CD14-positive monocyte (primary cell): ENCODE data around the gene JAG2. TPM values are rescaled to one million over a fixed set of nuclear protein-coding genes. Genes with fewer than 3 reads are reported as not detected.
A peak's percentile ranks its signal among the peaks of the same experiment; 100 is the strongest.

ENCODE experiments used
- DNase-seq, 3 donors: peaks; one replicate each; pipeline ENCODE4 v3.0.0-alpha.2; 2011 to 2022
- H2AFZ ChIP-seq: 2 replicates; pipeline ENCODE4 v1.6.0; 2012; ENCODE audit warnings: mild to moderate bottlenecking, low read depth, low read length, inconsistent platforms; ENCODE audit not compliant: insufficient read depth, poor library complexity, severe bottlenecking
- H3K27ac ChIP-seq, 2 donors: 1 replicate in 1 of 2; 2 replicates in 1 of 2; pipeline ENCODE4 v1.5.1; 2012 to 2013; ENCODE audit warnings: low read length in 2 of 2, control low read depth in 1 of 2, inconsistent platforms in 1 of 2, low read depth in 1 of 2, mild to moderate bottlenecking in 1 of 2
- H3K27me3 ChIP-seq, 2 donors: one replicate each; pipeline versions ENCODE4 v1.6.0 to v1.6.1; 2011 to 2013; ENCODE audit warnings: low read length in 2 of 2; ENCODE audit not compliant: control insufficient read depth in 2 of 2, insufficient read depth in 2 of 2
- H3K36me3 ChIP-seq, 2 donors: replicated peaks in 1 of 2; 1 replicate in 1 of 2; 2 replicates in 1 of 2; pipeline versions ENCODE4 v1.5.1 to v1.6.1; 2012 to 2013; ENCODE audit warnings: low read length in 2 of 2, control low read depth in 1 of 2, inconsistent platforms in 1 of 2, mild to moderate bottlenecking in 1 of 2; ENCODE audit not compliant: insufficient read depth in 2 of 2, control insufficient read depth in 1 of 2
- H3K4me1 ChIP-seq, 2 donors: 1 replicate in 1 of 2; 2 replicates in 1 of 2; pipeline versions ENCODE4 v1.5.1 to v1.6.1; 2012 to 2013; ENCODE audit warnings: low read length in 2 of 2, control low read depth in 1 of 2, inconsistent platforms in 1 of 2, mild to moderate bottlenecking in 1 of 2, moderate library complexity in 1 of 2; ENCODE audit not compliant: insufficient read depth in 2 of 2, control insufficient read depth in 1 of 2
- H3K4me2 ChIP-seq: replicated peaks from 2 replicates; pipeline ENCODE3; 2012; ENCODE audit warnings: low read length, moderate library complexity, mild to moderate bottlenecking; ENCODE audit not compliant: poor library complexity, severe bottlenecking; ENCODE audit errors: extremely low read depth
- H3K4me3 ChIP-seq, 3 experiments: fragments of 200-600 bp in 1 of 3; sonication (generic) in 1 of 3; replicated peaks in 1 of 3; 1 replicate in 2 of 3; 2 replicates in 1 of 3; pipeline ENCODE4 v1.5.1; 2011 to 2013; ENCODE audit warnings: low read length in 3 of 3, mild to moderate bottlenecking in 3 of 3, control low read depth in 2 of 3, low read depth in 2 of 3, inconsistent platforms in 1 of 3, moderate library complexity in 1 of 3
- H3K79me2 ChIP-seq: 2 replicates; pipeline ENCODE4 v1.6.0; 2012; ENCODE audit warnings: mild to moderate bottlenecking, control low read depth, inconsistent platforms, low read length, moderate library complexity; ENCODE audit not compliant: insufficient read depth
- H3K9ac ChIP-seq: 2 replicates; pipeline ENCODE4 v1.6.0; 2017; ENCODE audit warnings: low read length, mild to moderate bottlenecking; ENCODE audit not compliant: insufficient read depth, poor library complexity, severe bottlenecking
- H3K9me3 ChIP-seq, 2 donors: replicated peaks in 1 of 2; 1 replicate in 1 of 2; 2 replicates in 1 of 2; pipeline versions ENCODE4 v1.5.1 to v1.6.1; 2012 to 2013; ENCODE audit warnings: low read length in 2 of 2, control low read depth in 1 of 2; ENCODE audit not compliant: control insufficient read depth in 1 of 2, insufficient read depth in 1 of 2
- H4K20me1 ChIP-seq: 2 replicates; pipeline ENCODE4 v1.6.0; 2012; ENCODE audit warnings: mild to moderate bottlenecking, low read length, control low read depth, moderate library complexity; ENCODE audit not compliant: insufficient read depth
- H3K27ac Mint-ChIP-seq, 7 donors: one replicate each; pipeline ENCODE4 v1.8.0; 2020; ENCODE audit warnings: mild to moderate bottlenecking in 7 of 7, mixed read lengths in 7 of 7, moderate library complexity in 6 of 7, inconsistent platforms in 2 of 7
- H3K27me3 Mint-ChIP-seq, 3 donors: one replicate each; pipeline ENCODE4 v1.8.0; 2021 to 2022; ENCODE audit warnings: low read depth in 3 of 3, mild to moderate bottlenecking in 3 of 3, mixed read lengths in 3 of 3, moderate library complexity in 3 of 3, inconsistent platforms in 1 of 3
- H3K36me3 Mint-ChIP-seq, 2 donors: one replicate each; pipeline ENCODE4 v1.8.0; 2020; ENCODE audit warnings: mixed read lengths in 2 of 2, inconsistent platforms in 1 of 2, mild to moderate bottlenecking in 1 of 2
- H3K4me1 Mint-ChIP-seq: one replicate; pipeline ENCODE4 v1.8.0; 2020; ENCODE audit warnings: mild to moderate bottlenecking, mixed read lengths
- H3K4me3 Mint-ChIP-seq, 2 donors: one replicate each; pipeline ENCODE4 v1.8.0; 2020; ENCODE audit warnings: mild to moderate bottlenecking in 2 of 2, mixed read lengths in 2 of 2, moderate library complexity in 1 of 2
- H3K9me3 Mint-ChIP-seq, 7 donors: one replicate each; pipeline ENCODE4 v1.8.0; 2020 to 2022; ENCODE audit warnings: mixed read lengths in 7 of 7, mild to moderate bottlenecking in 6 of 7, moderate library complexity in 6 of 7, inconsistent platforms in 2 of 7
- CTCF ChIP-seq: fragments of 200-600 bp; IDR thresholded peaks from one replicate; pipeline ENCODE4 v1.8.0; 2022; ENCODE audit warnings: antibody characterized with exemption, mild to moderate bottlenecking
- WGBS: methylation state at CpG from one replicate; pipeline ENCODE4 v1.1.5; 2013; ENCODE audit warnings: missing lambda C conversion rate; ENCODE audit not compliant: insufficient coverage; 5-methylcytosine and 5-hydroxymethylcytosine counted together
- intact Hi-C, 2 donors: fragments of 100-400 bp; cut with micrococcal nuclease; formaldehyde crosslinking; loops; one replicate each; pipeline versions ENCODE4 v1.15.0 to v1.15.1; 2023
- polyA plus RNA-seq, 3 donors: library from polyadenylated mRNA; depleted of rRNA in 1 of 3; unstranded in 2 of 3; stranded (reverse) in 1 of 3; fragments of 300-500 nt in 2 of 3; fragments of >200 nt in 1 of 3; fragmentation: Illumina TruSeq in 2 of 3; gene quantifications; 1 replicate in 2 of 3; 2 replicates in 1 of 3; pipeline ENCODE4 v1.2.3, GENCODE V29; 2012 to 2021

The JAG2 gene
- polyA plus RNA-seq, 3 donors, result 1.2 TPM; not detected in 2

- 34% methylated on average over 28 of the region's 28 CpGs for WGBS
- peak overlapping the region; percentile 38 for H3K9ac ChIP-seq
- peak in 1 of 3 donors; percentile 17 for DNase-seq
- H3K27me3 Mint-ChIP-seq, result peaks cover 50 to 87% (median 51%) of the 10 kb centered on the region in 3 donors
- H3K36me3 ChIP-seq, result no peaks in the 10 kb centered on the region
- H3K4me3 ChIP-seq, result peak overlapping the region in 2 of 3 experiments; percentile 20 to 58
- H3K27ac Mint-ChIP-seq, result peak overlapping the region in 2 of 7 donors; percentile 46 to 58
- peaks cover 21 to 25% of the 10 kb centered on the region in 2 donors for H3K4me1 ChIP-seq
- peak overlapping the region; percentile 66 to 90 for H3K4me3 Mint-ChIP-seq
- H3K36me3 Mint-ChIP-seq, result no peaks in the 10 kb centered on the region
- no peaks in the 10 kb centered on the region for H4K20me1 ChIP-seq
- intact Hi-C loops, result loop anchor here in 1 of 2 donors (5.0 kb wide), 1 partner anchor 326 kb away; the partner anchor contains the start of gene TMEM121
- H2AFZ ChIP-seq, result peak overlapping the region; percentile 79
- H3K9me3 Mint-ChIP-seq, result peaks cover 0 to 4% (median 0%) of the 10 kb centered on the region in 7 donors
- peaks cover 4 to 68% of the 10 kb centered on the region in 2 donors for H3K27me3 ChIP-seq
- TF ChIP-seq CTCF, result peak; percentile 8
- H3K27ac ChIP-seq, result no peak overlapping the region
- H3K4me2 ChIP-seq, result peak overlapping the region; percentile 67
- H3K9me3 ChIP-seq, result no peaks in the 10 kb centered on the region
- H3K79me2 ChIP-seq, result no peaks in the 10 kb centered on the region
- H3K4me1 Mint-ChIP-seq, result peaks cover 19% of the 10 kb centered on the region
Measured at GRCh38 chr14:105201156-105201924, 32.8 kb upstream of the JAG2 start.

- H3K36me3 Mint-ChIP-seq, result no peaks in the 10 kb centered on the region
- H3K79me2 ChIP-seq, result no peaks in the 10 kb centered on the region
- peaks cover 0 to 4% (median 0%) of the 10 kb centered on the region in 7 donors for H3K9me3 Mint-ChIP-seq
- H3K4me1 ChIP-seq, result peaks cover 21 to 25% of the 10 kb centered on the region in 2 donors
- H3K27me3 ChIP-seq, result peaks cover 8 to 75% of the 10 kb centered on the region in 2 donors
- no peaks in the 10 kb centered on the region for H3K9me3 ChIP-seq
- no peak overlapping the region for H3K4me3 ChIP-seq
- DNase-seq, result no peak
- no peaks in the 10 kb centered on the region for H4K20me1 ChIP-seq
- no peak for TF ChIP-seq CTCF
- no peak overlapping the region for H3K27ac ChIP-seq
- no peak overlapping the region for H2AFZ ChIP-seq
- peaks cover 19% of the 10 kb centered on the region for H3K4me1 Mint-ChIP-seq
- no peak overlapping the region for H3K4me2 ChIP-seq
- H3K27me3 Mint-ChIP-seq, result peaks cover 53 to 87% (median 57%) of the 10 kb centered on the region in 3 donors
- WGBS, result 70% methylated on average over 9 of the region's 16 CpGs
- H3K36me3 ChIP-seq, result no peaks in the 10 kb centered on the region
- peak overlapping the region in 1 of 2 donors; percentile 59 for H3K4me3 Mint-ChIP-seq
- intact Hi-C loops, result loop anchor here in 1 of 2 donors (5.0 kb wide), 1 partner anchor 327 kb away; the partner anchor contains the start of gene TMEM121
- no peak overlapping the region for H3K9ac ChIP-seq
- no peak overlapping the region for H3K27ac Mint-ChIP-seq
Measured at GRCh38 chr14:105200641-105201040, 32.1 kb upstream of the JAG2 start.
